T-helper 17 cell (primary cell): ENCODE measurements around the gene ELF5. TPM values are rescaled to one million over a fixed set of nuclear protein-coding genes. Genes with fewer than 3 reads are reported as not detected.

Experiments
- ATAC-seq: fragments of 150-1000 bp; cut with Tn5 transposase; 2 replicates; pipeline ENCODE4 v1.10.0; 2021; ENCODE audit warnings: mild to moderate bottlenecking, moderate library complexity
- DNase-seq, 3 donors: peaks; one replicate each; pipeline versions ENCODE4 v3.0.0 to v3.0.0-alpha.2; 2020 to 2021
- H3K9me3 ChIP-seq: one replicate; pipeline ENCODE4 v1.7.0; 2013; ENCODE audit warnings: low read length, mild to moderate bottlenecking; ENCODE audit not compliant: control insufficient read depth, poor library complexity, severe bottlenecking
- H3K27ac Mint-ChIP-seq: one replicate; pipeline ENCODE4 v1.8.0; 2022; ENCODE audit warnings: mild to moderate bottlenecking, moderate library complexity, mixed read lengths
- H3K27me3 Mint-ChIP-seq: one replicate; pipeline ENCODE4 v1.8.0; 2022; ENCODE audit warnings: mixed read lengths
- H3K36me3 Mint-ChIP-seq: one replicate; pipeline ENCODE4 v1.8.0; 2022; ENCODE audit warnings: low read depth, mixed read lengths
- H3K4me1 Mint-ChIP-seq: one replicate; pipeline ENCODE4 v1.8.0; 2022; ENCODE audit warnings: mild to moderate bottlenecking, mixed read lengths
- H3K4me3 Mint-ChIP-seq: one replicate; pipeline ENCODE4 v1.8.0; 2022; ENCODE audit warnings: mild to moderate bottlenecking, moderate library complexity, mixed read lengths
- total RNA-seq, 4 donors: library from RNA in 2 of 4; stranded (reverse) in 2 of 4; gene quantifications; one replicate each; pipeline ENCODE4 v1.2.3 and lab custom pipeline; 2022 to 2026

ELF5 gene
- total RNA-seq, 2 donors from 2014 or later, result not detected

DNA sequence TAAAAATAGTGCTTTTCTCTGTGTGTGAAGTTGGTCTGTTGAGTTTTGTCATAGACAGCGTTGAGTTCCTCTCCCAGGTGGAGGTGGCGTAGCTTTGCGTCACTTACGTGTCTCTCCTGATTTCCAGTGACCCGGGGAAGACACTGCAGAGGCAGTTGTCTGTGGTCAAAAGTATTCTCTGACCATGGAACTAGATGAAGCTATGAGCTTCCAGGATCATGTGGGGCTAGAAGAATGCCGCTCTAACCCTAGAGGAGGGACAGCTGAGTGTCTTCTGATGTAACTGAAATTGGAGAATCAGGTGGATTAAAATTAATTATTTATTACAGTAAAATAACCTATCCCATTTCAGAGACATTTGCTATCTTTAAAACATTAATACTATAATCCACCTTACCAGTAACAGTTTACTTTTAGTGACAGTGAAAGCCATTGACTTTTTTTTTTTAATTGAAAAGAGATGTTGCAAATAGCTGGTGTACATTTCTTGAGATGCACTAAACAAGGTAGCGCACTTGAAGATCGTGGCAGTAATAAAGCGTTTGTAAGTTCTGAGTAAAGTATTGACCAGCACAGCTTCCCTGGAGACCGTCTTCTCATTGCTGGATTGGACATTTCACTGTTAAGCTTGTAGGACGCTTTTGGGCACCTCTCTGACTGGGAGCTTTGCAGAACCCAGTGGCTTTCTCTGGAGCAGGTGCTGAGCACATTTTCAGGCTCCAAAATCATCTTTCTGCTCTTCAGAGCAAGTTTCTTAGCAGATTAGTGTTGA lies 65.2 kb downstream of the ELF5 start:
- Mint-ChIP-seq H3K27ac (peak overlapping the region; percentile 1), H3K36me3 (peaks cover 10% of the 10 kb centered on the region), H3K4me3 (peak overlapping the region; percentile 19), H3K4me1 (peaks cover 42% of the 10 kb centered on the region), H3K27me3 (no peaks in the 10 kb centered on the region)
- no peaks in the 10 kb centered on the region for H3K9me3 ChIP-seq
- ATAC-seq (no peak), DNase-seq (no peak)

DNA sequence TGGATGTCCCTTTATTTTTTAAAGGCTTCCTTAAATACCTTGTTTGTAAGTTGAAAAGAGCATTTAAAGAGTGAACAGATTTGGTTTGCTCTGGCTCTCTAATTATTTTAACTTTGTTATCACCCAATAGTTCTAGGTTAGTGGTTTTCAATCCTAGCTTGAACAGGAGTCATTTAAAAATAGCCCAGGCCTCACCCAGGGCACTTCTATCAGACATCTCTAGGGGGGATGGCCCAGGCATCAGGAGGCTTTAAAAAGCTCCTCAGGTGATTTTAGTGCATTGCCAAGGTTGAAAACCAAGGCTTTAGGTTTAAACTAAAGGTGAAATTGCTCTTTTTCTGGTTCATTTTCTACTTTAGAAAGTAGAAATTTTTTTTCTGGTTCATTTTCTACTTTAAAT lies 66.5 kb downstream of the ELF5 start:
- DNase-seq, result no peak
- H3K9me3 ChIP-seq, result no peaks in the 10 kb centered on the region
- no peak overlapping the region for H3K4me3 Mint-ChIP-seq
- no peak for ATAC-seq
- H3K27me3 Mint-ChIP-seq, result no peaks in the 10 kb centered on the region
- peaks cover 43% of the 10 kb centered on the region for H3K4me1 Mint-ChIP-seq
- H3K27ac Mint-ChIP-seq, result peak overlapping the region; percentile 27
- peaks cover 7% of the 10 kb centered on the region for H3K36me3 Mint-ChIP-seq

DNA sequence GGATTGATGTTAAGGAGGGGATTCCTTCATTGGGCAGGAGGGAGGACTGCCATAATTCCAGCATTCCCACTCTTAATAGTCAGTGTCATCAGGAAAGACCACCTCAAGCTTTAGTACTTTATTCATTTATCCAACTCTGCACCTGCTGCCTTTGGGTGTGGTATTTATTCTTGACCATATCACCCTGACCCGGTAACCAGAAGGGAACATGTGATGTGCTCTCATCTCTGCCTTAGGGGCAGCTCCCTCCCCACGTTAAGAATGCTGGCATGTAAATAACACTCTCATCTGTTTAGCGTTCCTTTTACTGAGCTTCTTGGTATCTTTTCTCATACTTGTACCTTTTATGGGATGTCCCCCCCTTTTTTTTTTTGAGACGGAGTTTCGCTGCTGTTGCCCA lies 67.2 kb downstream of the ELF5 start:
- no peaks in the 10 kb centered on the region for H3K9me3 ChIP-seq
- no peak overlapping the region for H3K27ac Mint-ChIP-seq
- no peak overlapping the region for H3K4me3 Mint-ChIP-seq
- peaks cover 46% of the 10 kb centered on the region for H3K4me1 Mint-ChIP-seq
- ATAC-seq (no peak), DNase-seq (no peak)
- H3K27me3 Mint-ChIP-seq, result no peaks in the 10 kb centered on the region
- peaks cover 7% of the 10 kb centered on the region for H3K36me3 Mint-ChIP-seq

DNA sequence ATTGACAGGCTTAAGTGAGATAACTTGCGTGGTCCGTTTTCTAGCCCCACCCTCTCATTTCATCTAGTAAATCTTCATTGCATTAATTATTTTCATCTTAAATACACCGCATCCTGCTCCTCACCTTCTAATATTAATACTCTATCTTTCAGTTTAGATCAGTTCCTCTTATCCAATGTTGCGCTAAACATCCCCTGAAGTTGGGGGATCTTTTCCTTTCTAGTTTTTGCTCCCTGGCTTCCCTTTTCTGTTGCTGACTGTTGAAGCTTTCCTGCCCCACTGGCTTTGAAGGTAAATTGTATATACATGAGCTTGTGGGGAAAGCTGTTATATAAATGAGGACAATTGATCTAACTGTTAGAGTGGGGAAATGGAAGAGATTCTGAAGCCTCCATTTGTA lies 67.6 kb downstream of the ELF5 start:
- DNase-seq (no peak), ATAC-seq (no peak)
- Mint-ChIP-seq H3K36me3 (peaks cover 7% of the 10 kb centered on the region), H3K27me3 (no peaks in the 10 kb centered on the region), H3K4me1 (peaks cover 48% of the 10 kb centered on the region), H3K27ac (no peak overlapping the region), H3K4me3 (no peak overlapping the region)
- no peaks in the 10 kb centered on the region for H3K9me3 ChIP-seq

DNA sequence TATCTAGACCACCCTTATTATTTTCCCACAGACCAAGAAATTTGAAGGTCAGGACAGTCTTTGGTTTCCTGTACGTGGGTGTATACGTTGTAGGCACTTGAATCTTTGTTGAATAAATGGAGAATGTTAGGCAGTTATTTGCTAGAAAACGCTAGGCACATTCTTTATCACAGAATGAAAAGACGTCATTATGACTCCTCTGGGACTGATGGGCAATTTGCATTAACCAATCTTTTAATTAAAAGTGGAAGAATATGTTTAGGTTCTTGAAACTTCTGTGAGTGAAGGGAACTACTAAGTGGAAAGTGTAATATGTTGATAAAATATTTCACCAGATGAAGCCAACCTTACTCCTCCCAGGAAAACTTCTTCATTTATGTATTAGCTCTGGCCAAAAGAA lies 69.2 kb downstream of the ELF5 start:
- H3K4me1 Mint-ChIP-seq, result peaks cover 50% of the 10 kb centered on the region
- H3K4me3 Mint-ChIP-seq, result no peak overlapping the region
- ATAC-seq, result no peak

DNA sequence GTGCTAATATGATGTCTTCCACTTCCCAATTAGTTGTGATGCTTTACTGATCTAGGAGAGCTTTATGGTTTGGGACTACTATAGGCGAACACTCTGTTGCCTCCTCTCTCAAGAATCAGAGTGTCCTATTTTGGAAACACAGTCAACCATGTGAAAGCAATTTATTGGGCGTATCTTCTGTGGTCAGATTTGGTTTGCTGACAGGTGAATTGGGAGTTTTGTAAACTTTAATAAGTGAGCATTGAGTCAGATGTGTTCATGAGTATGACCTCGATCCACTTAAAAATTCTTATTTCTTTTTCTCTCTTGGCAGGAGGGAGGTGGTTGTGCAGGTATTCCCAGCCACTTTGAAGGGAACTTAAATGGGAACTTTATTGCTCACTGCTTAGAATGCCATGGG lies 70.5 kb downstream of the ELF5 start:
- DNase-seq, result no peak

More for the DNA sequence above, 69.2 kb downstream of the ELF5 start:
- no peak overlapping the region for H3K27ac Mint-ChIP-seq
- H3K36me3 Mint-ChIP-seq, result peaks cover 2% of the 10 kb centered on the region
- no peaks in the 10 kb centered on the region for H3K9me3 ChIP-seq
- H3K27me3 Mint-ChIP-seq, result no peaks in the 10 kb centered on the region
- no peak for DNase-seq

DNA sequence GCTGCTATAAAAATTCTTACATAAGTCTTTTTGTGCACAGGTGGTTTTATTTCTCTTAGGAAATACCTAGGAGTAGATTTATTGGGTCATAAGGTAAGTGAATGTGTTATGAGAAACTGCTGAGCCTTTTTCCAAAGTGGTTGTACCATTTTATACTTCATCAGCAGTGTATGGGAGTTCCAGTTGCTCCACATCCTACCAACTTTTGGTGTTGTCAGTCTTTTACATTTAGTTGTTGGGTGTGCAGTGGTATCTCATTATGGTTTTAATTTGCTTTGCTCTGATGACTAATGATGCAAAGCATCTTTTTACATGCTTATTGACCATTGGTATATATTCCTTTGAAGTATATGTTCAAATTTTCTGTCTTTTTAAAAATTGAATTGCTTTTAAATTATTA lies 71.8 kb downstream of the ELF5 start:
- H3K4me1 Mint-ChIP-seq, result peaks cover 39% of the 10 kb centered on the region
- no peaks in the 10 kb centered on the region for H3K9me3 ChIP-seq
- H3K27me3 Mint-ChIP-seq, result no peaks in the 10 kb centered on the region
- H3K27ac Mint-ChIP-seq, result no peak overlapping the region
- peaks cover 2% of the 10 kb centered on the region for H3K36me3 Mint-ChIP-seq
- H3K4me3 Mint-ChIP-seq, result no peak overlapping the region
- ATAC-seq (no peak), DNase-seq (no peak)

More for the DNA sequence above, 70.5 kb downstream of the ELF5 start:
- Mint-ChIP-seq H3K4me3 (no peak overlapping the region), H3K27ac (no peak overlapping the region), H3K27me3 (no peaks in the 10 kb centered on the region), H3K36me3 (peaks cover 5% of the 10 kb centered on the region), H3K4me1 (peaks cover 50% of the 10 kb centered on the region)
- ATAC-seq, result no peak
- H3K9me3 ChIP-seq, result no peaks in the 10 kb centered on the region

DNA sequence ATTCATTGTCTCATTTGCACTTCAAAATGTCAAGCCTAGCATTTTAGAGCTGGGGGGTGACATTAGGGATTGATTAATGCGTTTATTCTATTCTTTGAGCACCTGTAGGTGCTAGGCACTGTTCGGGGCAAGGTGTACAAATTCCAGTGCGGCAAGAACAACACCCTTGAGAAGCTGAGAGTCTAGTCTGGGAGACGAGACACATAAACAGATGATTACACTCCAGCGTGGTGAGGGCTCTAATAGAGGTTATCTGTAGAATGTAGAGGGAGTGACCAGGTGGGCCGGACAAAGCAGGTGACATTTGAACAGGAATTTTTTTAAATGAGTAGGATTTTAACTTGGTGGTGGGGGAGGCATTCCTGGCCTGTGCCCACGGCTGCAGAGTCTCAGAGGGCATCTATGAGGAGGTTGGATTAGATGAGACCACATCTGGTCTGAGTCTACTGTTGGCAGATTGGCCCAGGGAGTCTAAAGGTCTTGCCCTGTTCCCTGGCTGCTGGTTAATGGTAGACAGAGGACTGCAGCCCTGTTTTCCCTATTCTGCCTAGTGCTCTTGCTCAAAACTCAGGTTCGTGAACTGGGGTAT lies 73.9 kb downstream of the ELF5 start:
- H3K36me3 Mint-ChIP-seq, result peaks cover 2% of the 10 kb centered on the region
- H3K27me3 Mint-ChIP-seq, result no peaks in the 10 kb centered on the region
- H3K4me1 Mint-ChIP-seq, result peaks cover 35% of the 10 kb centered on the region
- ATAC-seq (no peak), DNase-seq (no peak)
- no peaks in the 10 kb centered on the region for H3K9me3 ChIP-seq
- peak overlapping the region; percentile 97 for H3K4me3 Mint-ChIP-seq
- H3K27ac Mint-ChIP-seq, result peak overlapping the region; percentile 96

DNA sequence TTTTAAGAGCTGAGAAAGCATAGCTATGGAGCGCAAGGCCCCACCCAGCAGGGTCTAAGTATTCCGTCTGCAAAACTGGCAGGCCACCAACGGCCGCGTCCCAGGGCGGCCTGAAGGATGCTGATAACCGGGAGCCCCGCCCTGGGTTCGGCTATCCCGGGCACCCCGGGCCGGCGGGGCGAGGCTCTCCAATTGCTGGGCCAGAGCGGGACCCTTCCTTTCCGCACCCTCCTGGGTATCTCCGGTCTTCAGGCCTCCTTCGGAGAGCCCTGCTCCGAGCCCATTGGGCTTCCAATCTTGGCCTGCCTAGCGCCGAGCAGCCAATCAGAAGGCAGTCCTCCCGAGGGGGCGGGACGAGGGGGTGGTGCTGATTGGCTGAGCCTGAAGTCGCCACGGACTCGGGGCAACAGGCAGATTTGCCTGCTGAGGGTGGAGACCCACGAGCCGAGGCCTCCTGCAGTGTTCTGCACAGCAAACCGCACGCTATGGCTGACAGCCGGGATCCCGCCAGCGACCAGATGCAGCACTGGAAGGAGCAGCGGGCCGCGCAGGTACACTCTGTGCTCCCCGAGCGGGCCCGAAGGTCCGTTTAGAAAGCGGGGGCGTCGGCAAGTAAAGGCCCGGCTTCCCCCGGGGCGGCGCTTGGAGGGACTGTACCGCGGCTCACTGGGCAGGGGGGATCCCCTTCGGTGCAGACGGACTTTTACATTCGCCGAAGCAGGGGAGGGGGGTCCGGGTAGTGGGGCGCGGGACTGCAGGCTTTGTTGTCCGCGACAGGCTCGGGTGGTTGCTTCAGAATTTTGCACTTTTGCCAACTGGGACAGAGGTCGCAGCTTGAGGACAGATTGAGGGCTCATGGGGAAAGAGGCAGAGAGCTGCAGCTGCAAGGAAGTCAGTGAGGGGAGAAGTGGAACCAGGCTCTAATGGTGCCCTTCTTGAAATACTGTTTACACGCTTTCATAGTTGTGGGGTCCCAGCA lies 74.8 kb downstream of the ELF5 start, which contains the start of gene CAT:
Gene CAT (plus strand): TSS at position 406 of the 979 bp plus-strand sequence. CDS start 80 bp downstream, at position 486.
- Mint-ChIP-seq H3K4me1 (peaks cover 28% of the 10 kb centered on the region), H3K27ac (peak within 1 kb of the TSS; percentile 96), H3K27me3 (no peaks in the 10 kb centered on the region), H3K4me3 (peak within 1 kb of the TSS; percentile 97), H3K36me3 (peaks cover 2% of the 10 kb centered on the region)
- DNase-seq, result peak; percentile 91 to 96 (median 94)
- H3K9me3 ChIP-seq, result no peaks in the 10 kb centered on the region
- ATAC-seq, result peak; percentile 97

DNA sequence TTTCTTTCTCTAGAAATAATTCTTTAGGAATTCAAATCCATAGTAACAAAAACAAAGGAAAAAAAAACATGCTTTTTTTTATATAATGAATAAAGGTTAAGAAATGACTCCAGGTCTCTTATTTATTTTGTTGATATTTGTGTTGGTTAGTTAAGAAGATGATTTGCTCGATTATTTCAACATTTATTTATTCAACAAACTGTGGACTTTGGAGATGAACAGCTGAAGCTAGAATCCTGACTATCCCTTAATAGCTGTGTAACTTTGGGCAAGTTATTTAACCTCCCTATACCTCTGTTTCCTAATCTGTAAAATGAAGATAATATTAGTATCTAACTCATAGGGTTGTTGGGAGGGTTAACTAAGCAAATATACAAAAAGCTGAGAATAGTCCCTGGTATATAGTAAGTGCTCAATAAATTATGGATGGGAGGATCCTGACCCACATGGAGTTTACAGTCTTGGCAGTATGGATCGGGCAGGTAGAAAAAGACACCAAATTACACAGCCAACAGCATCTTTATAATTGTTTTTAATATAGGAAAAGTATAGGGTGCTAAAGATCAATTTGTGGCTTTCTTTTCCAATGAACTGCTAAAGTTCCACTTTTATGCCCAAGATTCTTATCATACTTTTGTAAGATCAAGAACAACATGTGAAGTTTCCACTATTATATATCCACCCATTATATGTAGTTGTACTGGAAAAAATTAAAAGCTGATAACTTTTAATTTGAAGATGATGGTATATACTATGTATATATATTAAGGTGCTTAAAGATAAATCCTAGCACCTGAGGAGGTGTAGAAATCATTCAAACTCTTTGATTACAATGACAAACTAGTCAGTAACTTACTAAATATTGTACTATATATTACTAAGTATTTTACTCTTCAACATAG lies 76.1 kb downstream of the ELF5 start:
- peaks cover 22% of the 10 kb centered on the region for H3K4me1 Mint-ChIP-seq
- ATAC-seq, result no peak
- peaks cover 2% of the 10 kb centered on the region for H3K36me3 Mint-ChIP-seq
- DNase-seq, result no peak
- H3K27me3 Mint-ChIP-seq, result peaks cover 9% of the 10 kb centered on the region
- no peaks in the 10 kb centered on the region for H3K9me3 ChIP-seq
- H3K4me3 Mint-ChIP-seq, result no peak overlapping the region
- H3K27ac Mint-ChIP-seq, result no peak overlapping the region

DNA sequence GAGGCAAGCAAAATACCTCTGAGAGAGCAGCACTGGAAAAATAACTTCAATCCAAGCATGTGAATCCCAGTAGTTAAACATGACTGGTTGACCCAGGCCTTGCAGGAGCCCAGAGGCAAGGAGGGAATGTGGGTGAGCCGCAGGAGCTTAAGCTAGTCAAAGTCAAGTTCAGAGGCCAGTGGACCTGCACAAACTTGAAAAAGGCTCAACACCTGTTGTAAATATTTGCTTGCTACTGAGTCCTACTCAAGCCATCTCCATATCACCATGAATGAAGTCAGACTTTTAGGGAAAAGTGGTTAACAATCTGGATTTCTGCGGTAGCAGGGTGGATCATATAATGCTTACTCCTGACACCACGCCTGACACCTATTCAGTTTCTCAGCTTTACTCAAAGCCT lies 79.7 kb downstream of the ELF5 start:
- no peak overlapping the region for H3K4me3 Mint-ChIP-seq
- no peak overlapping the region for H3K27ac Mint-ChIP-seq
- DNase-seq (no peak), ATAC-seq (no peak)
- H3K27me3 Mint-ChIP-seq, result peaks cover 28% of the 10 kb centered on the region
- H3K9me3 ChIP-seq, result no peaks in the 10 kb centered on the region
- peaks cover 2% of the 10 kb centered on the region for H3K36me3 Mint-ChIP-seq
- H3K4me1 Mint-ChIP-seq, result peaks cover 12% of the 10 kb centered on the region

DNA sequence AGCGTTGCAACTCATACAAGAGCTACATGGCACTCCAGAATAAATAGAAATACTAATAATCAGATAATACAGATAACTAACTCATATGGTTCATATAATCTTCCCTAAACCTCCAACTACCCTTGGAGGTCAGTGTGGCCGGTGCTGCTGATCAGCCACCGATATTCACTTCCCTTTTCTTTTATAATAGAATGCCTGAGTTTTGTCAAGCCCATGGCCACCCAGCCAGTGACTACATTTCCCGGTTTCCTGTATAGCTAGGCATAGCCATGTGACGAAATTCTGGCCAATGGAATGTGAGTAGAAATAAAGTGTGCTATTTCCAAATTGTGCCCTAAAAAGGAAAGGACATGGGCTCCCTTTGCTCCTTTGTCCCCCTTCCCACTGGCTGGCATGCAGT lies 80.8 kb downstream of the ELF5 start:
- H3K9me3 ChIP-seq, result no peaks in the 10 kb centered on the region
- no peak for DNase-seq
- Mint-ChIP-seq H3K36me3 (peaks cover 2% of the 10 kb centered on the region), H3K27ac (no peak overlapping the region), H3K4me3 (no peak overlapping the region), H3K27me3 (peaks cover 34% of the 10 kb centered on the region), H3K4me1 (peaks cover 8% of the 10 kb centered on the region)
- ATAC-seq, result no peak
